RWPE1 (cell line): Measurements from ENCODE around the gene DISC1.
"Not testable (repeated sequence)": the region's sequence is repeated elsewhere in the genome, so short reads cannot be mapped to it uniquely, and the experiment has no call there.

ENCODE experiments used
- CTCF ChIA-PET: fragments of 350-600 bp; sonication (Branson Sonifier 250); formaldehyde crosslinking; extraction: SDS; loops from one replicate; lab custom pipeline; 2021; lab: Yijun Ruan, JAX
- POLR2A ChIA-PET: fragments of 400-600 bp; formaldehyde crosslinking; extraction: SDS; loops from one replicate; lab custom pipeline; 2020; ENCODE audit warnings: antibody characterized with exemption; ENCODE audit not compliant: low non-redundant PET; lab: Yijun Ruan, JAX
- DNase-seq: peaks from one replicate; pipeline ENCODE4 v3.0.0; 2012; ENCODE audit warnings: low spot score
- H3K27ac ChIP-seq: fragments of 450-650 bp; 2 replicates; pipeline ENCODE4 v1.5.1; 2017
- TF ChIP-seq, protein P1 (sequence below): fragments of 450-650 bp; conservative IDR thresholded peaks from 2 replicates; pipeline ENCODE4 v1.5.1; 2017; ENCODE audit warnings: low read depth, mild to moderate bottlenecking

Gene DISC1

DNA sequence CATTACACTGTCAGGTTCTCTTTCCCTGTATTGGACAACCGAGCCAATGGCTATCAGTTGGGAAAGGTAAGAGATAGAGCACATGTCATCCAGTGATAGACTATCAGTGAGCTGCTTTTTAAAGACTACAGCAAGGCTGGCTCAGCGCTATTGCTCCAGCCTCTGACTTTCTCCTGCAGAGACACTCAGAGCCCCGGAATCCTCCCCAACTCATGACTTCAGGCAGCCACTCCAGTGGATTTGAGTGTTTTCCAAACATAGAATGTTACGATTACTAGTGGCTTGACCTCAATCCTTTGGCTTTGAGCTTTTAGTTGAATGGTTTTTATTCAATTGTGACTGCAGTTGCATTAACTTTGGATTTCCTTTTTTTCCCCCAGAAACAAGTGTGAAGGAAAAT is 331.9 kb downstream of the DISC1 start:
- CTCF ChIA-PET: interaction anchor here (1.0 kb wide), 1 partner anchor 92 kb away, joined by 3 read pairs; no protein-coding TSS in a partner anchor
- POLR2A ChIA-PET: no interaction called here
- no peak for DNase-seq
- no peak overlapping the region for H3K27ac ChIP-seq
- TF ChIP-seq, protein P1, sequence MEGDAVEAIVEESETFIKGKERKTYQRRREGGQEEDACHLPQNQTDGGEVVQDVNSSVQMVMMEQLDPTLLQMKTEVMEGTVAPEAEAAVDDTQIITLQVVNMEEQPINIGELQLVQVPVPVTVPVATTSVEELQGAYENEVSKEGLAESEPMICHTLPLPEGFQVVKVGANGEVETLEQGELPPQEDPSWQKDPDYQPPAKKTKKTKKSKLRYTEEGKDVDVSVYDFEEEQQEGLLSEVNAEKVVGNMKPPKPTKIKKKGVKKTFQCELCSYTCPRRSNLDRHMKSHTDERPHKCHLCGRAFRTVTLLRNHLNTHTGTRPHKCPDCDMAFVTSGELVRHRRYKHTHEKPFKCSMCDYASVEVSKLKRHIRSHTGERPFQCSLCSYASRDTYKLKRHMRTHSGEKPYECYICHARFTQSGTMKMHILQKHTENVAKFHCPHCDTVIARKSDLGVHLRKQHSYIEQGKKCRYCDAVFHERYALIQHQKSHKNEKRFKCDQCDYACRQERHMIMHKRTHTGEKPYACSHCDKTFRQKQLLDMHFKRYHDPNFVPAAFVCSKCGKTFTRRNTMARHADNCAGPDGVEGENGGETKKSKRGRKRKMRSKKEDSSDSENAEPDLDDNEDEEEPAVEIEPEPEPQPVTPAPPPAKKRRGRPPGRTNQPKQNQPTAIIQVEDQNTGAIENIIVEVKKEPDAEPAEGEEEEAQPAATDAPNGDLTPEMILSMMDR: no peak

DNA sequence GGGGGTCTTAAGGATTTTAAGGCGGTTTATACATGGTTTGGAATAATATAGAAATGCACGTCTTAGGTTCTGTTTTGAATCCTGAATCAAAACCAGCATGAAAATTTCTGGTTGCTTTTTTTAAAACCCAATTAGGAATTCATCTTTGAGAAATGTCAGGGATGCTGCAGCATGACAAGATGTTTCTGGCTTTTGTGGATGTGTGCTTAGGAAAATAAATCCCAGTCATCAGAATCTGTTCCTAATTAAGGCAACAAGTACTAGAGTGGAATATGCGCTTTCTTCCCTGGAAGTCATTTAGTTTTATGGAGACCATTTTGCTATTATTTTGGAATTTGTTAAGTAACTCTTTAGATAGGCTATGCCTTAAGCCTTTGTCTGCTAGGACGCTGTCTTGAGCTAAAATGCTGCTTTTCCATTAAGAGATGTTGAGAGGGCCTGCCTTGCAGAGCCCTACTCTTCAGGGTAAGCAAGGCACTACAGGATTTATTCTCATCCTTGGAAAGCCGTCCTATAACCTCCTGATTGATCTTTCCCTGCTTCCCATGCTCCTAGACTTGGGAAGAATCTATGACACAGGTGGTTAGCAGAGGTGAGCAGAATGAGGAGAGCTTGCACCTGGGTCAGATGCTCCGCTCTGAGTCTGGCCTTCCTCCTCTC is 332.8 kb downstream of the DISC1 start:
- POLR2A ChIA-PET: no interaction called here
- no peak for DNase-seq
- CTCF ChIA-PET: interaction anchor here (0.6 to 1.0 kb wide), 2 partner anchors 93 to 202 kb away, joined by 3 read pairs; no protein-coding TSS in a partner anchor

DNA sequence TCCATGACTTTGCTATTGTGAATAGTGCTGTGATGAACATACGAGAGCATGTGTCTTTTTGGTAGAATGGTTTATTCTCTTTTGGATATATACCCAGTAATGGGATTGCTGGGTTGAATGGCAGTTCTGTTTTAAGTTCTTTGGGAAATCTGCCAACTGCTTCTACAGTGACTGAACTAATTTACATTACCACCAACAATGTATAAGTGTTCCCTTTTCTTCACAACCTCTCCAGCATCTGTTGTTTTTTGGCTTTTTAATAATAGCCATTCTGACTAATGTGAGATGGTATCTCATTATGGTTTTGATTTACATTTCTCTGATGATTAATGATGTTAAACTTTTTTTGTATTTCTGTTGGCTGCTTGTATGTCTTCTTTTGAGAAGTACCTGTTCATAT is 335.2 kb downstream of the DISC1 start:
- DNase-seq, POLR2A ChIA-PET, CTCF ChIA-PET, H3K27ac ChIP-seq: not testable (repeated sequence)

More for the DNA sequence above, 332.8 kb downstream of the DISC1 start:
- no peak overlapping the region for H3K27ac ChIP-seq
- TF ChIP-seq, protein P1: no peak

DNA sequence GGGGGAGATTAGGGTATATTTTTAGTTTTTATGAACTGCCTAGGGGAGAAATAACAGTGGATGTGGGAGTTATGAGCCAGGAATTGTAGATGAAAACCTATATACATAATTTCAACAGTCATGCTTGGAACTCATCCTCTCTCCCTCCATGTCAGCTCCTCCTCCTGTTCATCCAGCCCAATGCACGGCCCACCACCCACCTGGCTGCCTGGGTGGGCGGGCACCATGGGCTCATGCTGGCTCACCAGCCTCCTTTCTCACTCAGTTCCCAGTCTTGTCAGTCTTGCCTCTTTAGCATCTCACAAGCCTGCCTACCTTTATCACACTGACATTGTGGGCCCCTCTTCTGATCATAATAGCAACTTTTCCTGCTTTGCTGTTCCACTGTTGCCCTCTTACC is 336.0 kb downstream of the DISC1 start:
- no peak for DNase-seq
- TF ChIP-seq, protein P1: no peak
- H3K27ac ChIP-seq: no peak overlapping the region
- POLR2A ChIA-PET: no interaction called here
- CTCF ChIA-PET: no interaction called here

DNA sequence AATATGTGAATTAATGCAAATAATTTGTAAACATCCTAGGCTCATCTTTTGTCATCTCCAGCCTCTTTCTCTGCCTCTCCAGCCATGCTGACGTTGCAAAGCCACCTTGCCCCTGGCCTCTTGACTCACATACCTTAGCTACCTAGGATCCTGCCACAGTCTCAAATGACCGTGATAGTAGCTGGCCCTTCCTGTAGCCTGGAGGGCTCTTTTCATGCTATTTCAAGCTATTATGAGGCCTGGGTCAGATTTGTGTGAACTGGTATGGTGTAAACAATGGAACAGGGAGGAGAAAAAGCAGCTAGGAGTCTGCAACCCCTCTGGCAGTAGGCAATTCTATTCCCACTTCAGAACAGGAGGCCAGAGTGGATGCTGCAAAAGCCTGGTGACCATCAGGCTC is 337.7 kb downstream of the DISC1 start:
- POLR2A ChIA-PET: no interaction called here
- CTCF ChIA-PET: no interaction called here
- TF ChIP-seq, protein P1: no peak
- H3K27ac ChIP-seq: no peak overlapping the region
- DNase-seq: no peak

DNA sequence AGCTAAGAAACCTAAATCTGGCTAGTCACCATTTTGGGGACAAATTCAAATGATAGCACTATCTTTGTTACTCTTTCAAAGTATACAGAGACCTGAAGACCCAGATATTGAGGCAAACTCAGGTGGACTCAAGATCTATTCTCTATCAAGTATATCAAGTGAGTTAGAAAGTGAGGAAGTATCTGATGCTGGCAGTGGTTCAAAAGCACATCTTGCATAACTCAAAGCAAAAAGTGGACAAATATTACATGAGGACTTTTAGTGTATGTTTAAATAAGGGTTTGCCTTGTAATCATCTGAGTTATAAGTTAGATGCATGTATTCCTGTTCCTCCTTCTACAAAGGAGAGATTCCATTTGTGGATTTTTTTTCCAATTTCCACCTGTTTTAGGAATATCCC is 338.4 kb downstream of the DISC1 start:
- TF ChIP-seq, protein P1: no peak
- no peak overlapping the region for H3K27ac ChIP-seq
- DNase-seq: no peak
- ChIA-PET CTCF (no interaction called here), POLR2A (no interaction called here)

DNA sequence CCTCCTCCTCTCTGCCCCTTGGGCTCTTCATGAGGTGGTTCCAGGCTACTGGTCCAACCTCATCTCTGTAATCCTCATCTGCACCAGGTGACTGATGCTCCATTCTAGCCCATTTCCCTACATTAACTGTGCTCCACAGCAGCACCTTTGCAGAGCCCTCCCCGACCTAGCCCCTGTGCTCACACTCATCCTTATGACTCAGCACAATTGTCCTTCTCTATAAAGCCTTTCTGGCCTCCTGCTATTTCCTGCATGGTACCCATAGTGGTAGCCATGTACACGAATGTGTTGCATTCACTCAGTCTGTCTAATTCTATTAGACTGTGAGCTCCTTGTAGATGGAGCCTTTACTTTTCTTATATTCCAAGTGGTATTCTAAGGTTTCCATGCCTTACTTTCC is 339.0 kb downstream of the DISC1 start:
- no peak overlapping the region for H3K27ac ChIP-seq
- DNase-seq: no peak
- TF ChIP-seq, protein P1: no peak
- ChIA-PET CTCF (no interaction called here), POLR2A (no interaction called here)
